ENCODE data around the gene TREH.
"Not testable (repeated sequence)": the region's sequence is repeated elsewhere in the genome, so short reads cannot be mapped to it uniquely, and the experiment has no call there.

Gene TREH

DNA sequence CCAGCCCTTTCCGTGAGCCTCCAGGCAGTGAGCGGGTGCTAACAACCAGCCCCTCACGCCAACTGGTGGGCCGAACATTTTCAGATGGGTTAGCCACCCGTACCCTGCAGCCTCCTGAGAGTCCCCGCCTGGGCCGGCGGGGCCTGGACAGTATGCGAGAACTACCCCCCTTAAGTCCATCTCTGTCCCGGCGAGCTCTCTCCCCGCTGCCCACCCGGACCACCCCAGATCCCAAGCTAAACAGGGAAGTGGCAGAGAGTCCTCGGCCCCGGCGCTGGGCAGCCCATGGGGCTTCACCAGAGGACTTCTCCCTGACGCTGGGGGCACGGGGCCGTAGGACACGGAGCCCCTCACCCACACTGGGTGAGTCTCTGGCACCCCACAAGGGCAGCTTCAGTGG, 51.4 kb downstream of the TREH start:
- no peak for DNase-seq

- no peak for DNase-seq
Measured at GRCh38 chr11:118627566-118627965, 51.9 kb downstream of the TREH start.

GRCh38 chr11:118625976-118626375, 53.5 kb downstream of the TREH start:
- DNase-seq, result peak; percentile 67

DNA sequence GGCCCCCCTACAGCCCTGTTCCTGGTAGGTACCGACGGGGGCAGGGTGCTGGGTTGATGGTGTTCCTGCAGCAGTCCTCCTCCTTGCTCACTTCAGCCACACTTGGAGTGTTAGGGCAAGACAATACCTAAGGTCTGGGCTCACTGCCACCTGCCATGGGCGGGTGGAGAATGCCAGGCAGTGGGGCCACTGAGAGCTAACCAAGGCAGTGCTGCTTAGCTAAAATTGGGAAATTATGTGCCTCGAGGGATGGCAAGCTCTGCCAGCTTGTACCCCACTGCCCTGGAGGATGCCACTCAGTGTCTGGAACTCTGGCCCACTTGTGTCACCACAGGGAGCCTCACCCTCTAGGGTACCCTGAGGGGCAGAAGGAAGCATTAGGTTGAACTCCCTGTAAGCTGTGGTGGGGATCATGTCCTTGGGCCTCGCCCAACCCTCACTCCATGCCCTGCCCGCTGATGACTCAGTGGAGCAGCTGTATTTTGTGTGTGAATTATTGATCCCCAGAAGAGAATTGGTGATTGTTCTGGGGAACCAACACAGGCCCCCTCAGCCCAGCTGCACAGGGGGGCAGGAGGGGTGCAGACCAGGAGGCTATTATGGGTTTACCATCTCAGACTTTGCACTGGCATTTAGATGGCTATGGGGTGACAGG, 54.3 kb downstream of the TREH start:
- DNase-seq, result peak; percentile 28

GRCh38 chr11:118623269-118623655, 56.2 kb downstream of the TREH start:
- DNase-seq, result peak; percentile 100

GRCh38 chr11:118622376-118623268, 56.8 kb downstream of the TREH start:
- peak; percentile 96 for DNase-seq

GRCh38 chr11:118621784-118622375, 57.6 kb downstream of the TREH start:
- DNase-seq, result no peak

GRCh38 chr11:118621071-118621783, 58.2 kb downstream of the TREH start:
- peak; percentile 95 for DNase-seq

- no peak for DNase-seq
Measured at GRCh38 chr11:118620529-118621070, 58.9 kb downstream of the TREH start.

GRCh38 chr11:118619444-118620197, 59.8 kb downstream of the TREH start:
- DNase-seq, result no peak

GRCh38 chr11:118618991-118619375, 60.5 kb downstream of the TREH start:
- DNase-seq, result no peak

DNA sequence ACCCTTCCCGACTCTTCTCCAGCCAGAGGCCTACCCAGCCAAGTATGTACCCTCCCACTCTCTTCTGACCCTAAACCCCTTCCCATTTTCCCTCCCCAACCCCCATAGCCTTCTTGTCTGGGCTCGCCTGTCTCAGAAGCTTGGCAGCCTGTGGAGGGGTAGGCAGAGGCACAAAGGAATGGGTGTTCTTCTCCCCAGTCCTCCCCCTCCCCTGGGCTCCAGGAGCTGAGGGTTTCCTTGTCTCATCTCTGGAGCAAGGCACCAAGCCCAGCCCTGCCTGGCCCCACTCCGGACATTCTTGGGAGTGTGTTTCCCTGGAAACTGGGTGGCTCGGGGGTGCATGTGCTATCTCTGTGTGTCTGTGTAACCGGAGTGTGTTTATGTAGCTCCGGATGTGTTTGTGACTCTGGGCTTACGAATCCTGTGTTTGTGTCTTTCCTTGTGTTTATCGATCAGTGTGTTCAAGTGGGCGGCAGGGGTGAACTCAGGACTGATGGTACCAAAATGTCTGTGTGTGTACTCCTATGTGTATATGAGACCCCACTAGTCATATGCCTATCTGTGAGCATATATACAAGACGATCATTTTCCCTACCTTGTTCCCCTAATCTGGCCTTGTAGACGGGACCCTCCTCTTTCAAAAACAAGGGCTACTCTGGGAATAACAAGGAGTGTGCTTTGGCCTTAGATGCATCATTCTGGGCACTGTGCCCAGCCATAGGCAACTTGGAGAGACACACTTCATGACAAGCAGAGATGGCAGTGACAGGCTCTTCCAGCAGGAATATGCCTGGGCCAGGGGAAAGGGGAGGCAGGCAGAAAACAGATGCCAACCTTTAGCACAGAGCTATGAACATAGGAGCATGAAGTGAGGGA, 61.1 kb downstream of the TREH start:
- DNase-seq, result peak; percentile 45

- no peak for DNase-seq
Measured at GRCh38 chr11:118615976-118616371, 63.5 kb downstream of the TREH start.

GRCh38 chr11:118615282-118615975, 64.0 kb downstream of the TREH start:
- DNase-seq, result no peak

DNA sequence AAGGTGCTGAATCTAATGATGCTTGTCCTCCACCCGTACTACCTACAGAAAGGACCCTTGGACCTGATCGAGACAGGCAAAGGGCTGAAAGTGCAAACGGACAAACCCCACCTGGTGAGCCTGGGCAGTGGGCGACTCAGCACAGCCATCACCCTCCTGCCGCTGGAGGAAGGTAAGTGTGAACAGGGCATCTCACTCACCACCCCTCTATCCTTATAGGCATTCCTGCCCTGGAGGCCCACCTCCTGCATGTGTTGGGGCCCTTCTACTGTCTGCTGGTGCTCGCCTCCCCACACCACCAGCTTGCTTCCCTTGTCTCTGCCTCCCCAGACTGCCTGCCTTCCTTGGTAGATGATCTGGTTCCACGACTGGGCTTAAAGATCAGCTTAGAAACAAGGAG, 64.9 kb downstream of the TREH start:
- DNase-seq, result no peak

DNA sequence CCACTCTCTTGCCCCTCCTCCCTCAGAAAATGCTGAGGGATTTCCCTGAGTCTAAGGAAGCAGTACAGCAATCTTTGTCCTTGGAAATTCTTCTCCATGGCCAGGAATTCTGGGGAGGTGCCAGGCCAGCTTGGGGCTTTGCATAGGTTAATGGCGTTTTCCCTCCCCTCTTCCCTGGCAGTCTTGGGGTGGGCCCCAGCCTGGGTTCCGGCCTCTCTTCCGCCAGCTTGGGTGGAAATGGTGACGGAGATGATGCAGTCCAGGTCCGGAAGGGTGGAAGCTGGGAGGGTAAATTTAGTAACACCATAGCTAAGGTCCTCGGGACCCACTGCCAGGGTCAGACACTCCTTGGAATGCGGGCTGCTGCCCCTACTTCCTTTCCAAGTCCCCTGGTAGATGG, 67.1 kb downstream of the TREH start:
- no peak for DNase-seq

- DNase-seq, result not testable (repeated sequence)
Measured at GRCh38 chr11:118611433-118611795, 68.0 kb downstream of the TREH start.

DNA sequence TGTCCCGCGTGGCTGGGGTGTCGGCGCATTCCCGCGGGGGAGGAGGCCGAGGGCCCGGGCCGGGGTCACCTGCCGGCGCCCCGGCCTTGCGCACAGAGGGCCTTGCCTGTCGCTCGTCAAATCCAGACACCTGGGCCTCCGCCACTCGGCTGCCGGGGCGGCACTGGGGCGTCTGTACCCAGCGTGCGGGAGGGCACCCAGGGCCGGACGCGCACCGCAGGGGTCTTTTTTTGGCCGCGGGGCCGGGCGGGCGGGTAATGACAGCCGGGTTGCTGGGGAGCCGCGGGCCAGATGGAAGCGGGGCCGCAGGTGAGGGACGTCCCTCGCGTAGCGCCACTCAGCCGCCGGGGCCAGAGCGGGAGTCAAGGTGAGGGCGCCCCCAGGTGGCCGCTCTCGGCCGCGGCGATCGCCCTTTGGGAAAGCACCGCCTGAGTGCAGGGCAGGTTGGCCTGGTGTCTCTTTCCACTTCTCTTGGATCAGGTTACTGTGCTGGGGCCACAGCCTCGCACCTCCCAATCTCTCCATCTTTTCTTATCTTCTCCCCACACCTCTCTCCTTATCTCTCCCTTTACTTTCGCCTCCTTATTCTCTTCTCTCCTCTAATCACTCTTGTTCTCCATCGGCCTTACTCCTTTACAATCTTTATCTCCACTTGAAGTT, 68.5 kb downstream of the TREH start:
- DNase-seq, result no peak

DNA sequence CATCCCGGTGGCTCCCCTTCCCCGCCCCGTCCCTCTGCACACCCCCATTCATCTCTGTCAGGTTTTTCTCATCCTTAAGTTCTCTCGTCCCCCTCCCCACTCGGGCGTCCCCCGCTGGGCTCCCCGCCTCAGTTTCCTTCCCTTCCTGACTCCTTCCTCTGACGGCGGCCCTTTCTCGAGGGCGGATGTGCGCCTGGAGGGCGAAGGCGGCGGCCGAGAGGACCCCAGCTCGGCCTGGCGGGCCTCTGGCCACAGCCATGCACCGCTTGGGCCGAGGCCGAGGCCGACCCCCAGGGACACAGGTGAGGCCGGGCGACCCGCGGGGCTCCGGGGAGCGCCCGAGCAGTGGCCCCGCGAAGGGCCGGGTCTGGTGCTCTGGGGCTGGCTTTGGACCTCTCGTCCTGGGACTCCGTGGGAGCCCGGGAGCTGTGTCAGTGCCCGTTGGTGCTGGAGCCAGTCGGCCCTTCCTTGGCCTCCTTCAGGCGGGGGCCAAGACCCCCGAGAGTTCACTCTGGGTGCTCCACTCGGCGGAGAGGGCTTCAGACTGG, 69.2 kb downstream of the TREH start:
- DNase-seq, result no peak

All from NCI-H1105 (cell line).